Heart left ventricle (tissue), 16 donors: ENCODE results near the gene RAB9B. TPM values are rescaled to one million over a fixed set of nuclear protein-coding genes. Genes with fewer than 3 reads are reported as not detected.

Source experiments
- ATAC-seq, 4 donors: fragments of 200-7000 bp; cut with Tn5 transposase; one replicate each; pipeline ENCODE4 v1.9.1; 2020 to 2022; ENCODE audit warnings: moderate library complexity in 4 of 4, mild to moderate bottlenecking in 3 of 4, moderate number of reproducible peaks in 1 of 4
- DNase-seq, 5 donors: peaks; one replicate each; pipeline ENCODE4 v3.0.0-alpha.2; 2020
- H3K27ac ChIP-seq, 12 donors: fragments of 200-600 bp; sonication (generic) in 4 of 12; one replicate each; pipeline versions ENCODE4 v1.5.0 to v1.8.0; 2016 to 2022; ENCODE audit warnings: mild to moderate bottlenecking in 2 of 12
- H3K27me3 ChIP-seq, 9 donors: fragments of 200-600 bp; sonication (generic) in 2 of 9; one replicate each; pipeline versions ENCODE4 v1.5.1 to v1.8.0; 2016 to 2022; ENCODE audit warnings: mild to moderate bottlenecking in 3 of 9
- H3K36me3 ChIP-seq, 9 donors: fragments of 200-600 bp; sonication (generic) in 2 of 9; one replicate each; pipeline versions ENCODE4 v1.5.0 to v1.8.0; 2018 to 2022; ENCODE audit warnings: mild to moderate bottlenecking in 2 of 9
- H3K4me1 ChIP-seq, 12 donors: fragments of 200-600 bp; sonication (generic) in 4 of 12; one replicate each; pipeline versions ENCODE4 v1.5.0 to v1.8.0; 2016 to 2022; ENCODE audit warnings: mild to moderate bottlenecking in 3 of 12
- H3K4me3 ChIP-seq, 12 donors: fragments of 200-600 bp; sonication (generic) in 4 of 12; one replicate each; pipeline versions ENCODE4 v1.5.0 to v1.8.0; 2017 to 2022; ENCODE audit warnings: mild to moderate bottlenecking in 9 of 12, moderate library complexity in 4 of 12
- H3K9me3 ChIP-seq, 12 donors: fragments of 200-600 bp; sonication (generic) in 4 of 12; one replicate each; pipeline versions ENCODE4 v1.5.0 to v1.8.0; 2016 to 2022; ENCODE audit warnings: mild to moderate bottlenecking in 1 of 12
- POLR2A ChIP-seq, 2 donors: fragments of 450-650 bp; IDR thresholded peaks; one replicate each; pipeline ENCODE4 v1.6.1; 2017; ENCODE audit warnings: antibody characterized with exemption in 2 of 2, mild to moderate bottlenecking in 2 of 2, moderate library complexity in 2 of 2
- WGBS, 4 donors: extraction: QIAGEN DNeasy Blood & Tissue Kit in 2 of 4; methylation state at CpG; one replicate each; pipeline versions ENCODE4 v1.1.5 to v1.1.7; 2013 to 2018; 5-methylcytosine and 5-hydroxymethylcytosine counted together
- intact Hi-C, 10 donors: fragments of 100-400 bp; cut with DNase I; formaldehyde crosslinking; loops; one replicate each; pipeline versions ENCODE4 v1.11.1 to v1.14.2; 2022
- polyA plus RNA-seq, 2 donors: library from polyadenylated mRNA; stranded (reverse); fragments of 200-250 nt; gene quantifications; one replicate each; pipeline ENCODE4 v1.2.3, GENCODE V29; 2013
- total RNA-seq, 9 donors: library from RNA; depleted of rRNA in 2 of 9; stranded (reverse); fragments of >200 nt in 2 of 9; fragmentation: NEBNext Ultra II Directional in 3 of 9; extraction: Animal tissue kit (Norgen Biotek cat#: 25700) in 3 of 9; gene quantifications; one replicate each; pipeline versions ENCODE4 v1.1.0 to v1.2.4, GENCODE V29; 2016 to 2023
- TF ChIP-seq, protein P1 (sequence below), 12 donors: fragments of 200-600 bp; sonication (generic) in 4 of 12; IDR thresholded peaks; one replicate each; pipeline versions ENCODE4 v1.5.0 to v1.8.0; 2018 to 2022; ENCODE audit warnings: antibody characterized with exemption in 12 of 12, mild to moderate bottlenecking in 5 of 12
- donor health status: ischemic (EF 13 %, LVEDD 7.1; RV severe dilation, severe dysfunction).
- donor health status: healthy with polysubstance abuse.
- donor health status: DM: no; HTN: yes; CAD: no.
- donor health status: DM: no; HTN: no; CAD: no.
- donor health status: ischemic (EF 25% LVEDD 6.9; RV normal size, moderate dysfunction).
- donor health status: ischemic (EF 25% LVEDD 5.7; RV mildly dilated, moderate dysfunction).
- donor health status: healthy.
- donor health status: DM: yes; HTN: yes; CAD: no.
- donor health status: ischemic (EF 35%, LVEDD 5.7; RV mildly dilated, moderate dysfunction).
- donor health status: nonischemic (EF 11% LVEDD 7.7; RV severe dilation, severe dysfunction).
- donor health status: DM: yes; HTN: yes; CAD: no.
- donor health status: PGD.
- donor health status: ischemic (EF 29% LVEDD 5.4; RV normal size, mild dysfunction).
- donor health status: nonischemic (EF 23%, LVEDD 6.1; RV moderate dilation, normal function).

RAB9B gene
- total and polyA plus RNA-seq, 11 donors, result 6.8 to 44.7 (median 26.7) TPM

DNA sequence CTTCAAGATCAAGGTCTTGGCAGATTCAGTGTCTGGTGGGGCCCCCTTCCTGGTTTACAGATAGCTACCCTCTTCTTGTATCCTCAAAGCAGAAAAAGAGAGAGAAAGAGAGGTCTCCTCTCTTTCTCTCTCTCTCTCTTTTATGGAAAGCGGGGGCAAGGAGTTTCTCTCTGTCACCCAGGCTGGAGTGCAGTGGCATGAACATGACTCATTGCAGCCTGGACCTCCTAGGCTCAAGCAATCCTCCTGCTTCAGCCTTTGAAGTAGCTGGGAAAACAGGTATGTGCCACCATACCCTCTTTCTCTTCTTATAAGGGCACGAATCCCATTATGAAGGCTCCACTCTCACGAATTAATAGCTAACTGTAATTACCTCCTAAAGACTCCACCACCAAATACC is 20.2 kb downstream of the RAB9B start:
- 65 to 95% (median 87%) methylated on average over 3 of the region's 3 CpGs for WGBS, 4 donors
- H3K36me3 ChIP-seq, result no peaks in the 10 kb centered on the region
- no peak overlapping the region for H3K27ac ChIP-seq
- no peaks in the 10 kb centered on the region for H3K9me3 ChIP-seq
- no peak overlapping the region for H3K4me3 ChIP-seq
- no peak for DNase-seq
- TF ChIP-seq POLR2A (IDR thresholded peaks at IDR 0.05), result no peak
- TF ChIP-seq, protein P1, sequence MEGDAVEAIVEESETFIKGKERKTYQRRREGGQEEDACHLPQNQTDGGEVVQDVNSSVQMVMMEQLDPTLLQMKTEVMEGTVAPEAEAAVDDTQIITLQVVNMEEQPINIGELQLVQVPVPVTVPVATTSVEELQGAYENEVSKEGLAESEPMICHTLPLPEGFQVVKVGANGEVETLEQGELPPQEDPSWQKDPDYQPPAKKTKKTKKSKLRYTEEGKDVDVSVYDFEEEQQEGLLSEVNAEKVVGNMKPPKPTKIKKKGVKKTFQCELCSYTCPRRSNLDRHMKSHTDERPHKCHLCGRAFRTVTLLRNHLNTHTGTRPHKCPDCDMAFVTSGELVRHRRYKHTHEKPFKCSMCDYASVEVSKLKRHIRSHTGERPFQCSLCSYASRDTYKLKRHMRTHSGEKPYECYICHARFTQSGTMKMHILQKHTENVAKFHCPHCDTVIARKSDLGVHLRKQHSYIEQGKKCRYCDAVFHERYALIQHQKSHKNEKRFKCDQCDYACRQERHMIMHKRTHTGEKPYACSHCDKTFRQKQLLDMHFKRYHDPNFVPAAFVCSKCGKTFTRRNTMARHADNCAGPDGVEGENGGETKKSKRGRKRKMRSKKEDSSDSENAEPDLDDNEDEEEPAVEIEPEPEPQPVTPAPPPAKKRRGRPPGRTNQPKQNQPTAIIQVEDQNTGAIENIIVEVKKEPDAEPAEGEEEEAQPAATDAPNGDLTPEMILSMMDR (IDR thresholded peaks at IDR 0.05), result no peak
- peaks cover 0 to 15% (median 0%) of the 10 kb centered on the region in 9 donors for H3K27me3 ChIP-seq
- no peaks in the 10 kb centered on the region for H3K4me1 ChIP-seq
- no peak for ATAC-seq
- intact Hi-C loops, result loop anchor here in 5 of 10 donors (10.0 kb wide), 2 partner anchors 97 to 277 kb away; partner anchors contain the start of gene TMEM31 (in 3 of the 5)

DNA sequence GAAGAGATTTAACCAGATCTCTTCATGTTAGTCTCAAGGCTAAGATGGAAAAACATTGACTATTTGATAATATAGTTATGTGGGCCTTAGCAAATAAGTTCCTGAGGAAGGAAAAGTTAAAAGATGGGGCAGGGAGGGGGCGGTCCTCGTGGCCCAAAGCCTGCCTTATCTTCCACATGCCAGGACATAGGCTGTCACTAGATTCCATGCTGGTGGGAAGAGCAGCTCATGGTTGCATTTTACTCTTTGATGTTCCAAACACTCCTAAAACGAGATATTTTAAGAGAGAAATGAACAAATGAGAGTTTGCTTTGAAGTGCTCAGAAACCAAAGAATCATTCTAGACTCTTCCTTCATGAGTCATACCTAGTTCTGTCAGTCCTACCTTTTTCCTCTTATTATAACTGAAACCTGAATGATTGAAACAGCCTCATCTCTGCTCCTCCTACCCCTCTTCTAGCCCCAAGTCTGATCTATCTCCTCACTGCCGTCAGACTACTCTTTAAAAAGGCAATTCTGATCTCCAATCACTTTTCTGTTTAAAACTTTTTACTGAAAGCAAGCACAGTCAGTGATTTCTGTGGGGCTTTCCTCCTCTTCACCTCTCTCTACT is 25.1 kb downstream of the RAB9B start:
- DNase-seq (no peak), ATAC-seq (no peak)
- Histone ChIP-seq H3K36me3 (no peaks in the 10 kb centered on the region), H3K27ac (no peak overlapping the region), H3K27me3 (peaks cover 0 to 5% (median 0%) of the 10 kb centered on the region in 9 donors), H3K9me3 (no peaks in the 10 kb centered on the region), H3K4me3 (no peak overlapping the region), H3K4me1 (no peaks in the 10 kb centered on the region)
- 59 to 78% (median 70%) methylated on average over 4 of the region's 4 CpGs for WGBS, 4 donors
- intact Hi-C loops, result no loop called here
- TF ChIP-seq, protein P1 (IDR thresholded peaks at IDR 0.05), result no peak

DNA sequence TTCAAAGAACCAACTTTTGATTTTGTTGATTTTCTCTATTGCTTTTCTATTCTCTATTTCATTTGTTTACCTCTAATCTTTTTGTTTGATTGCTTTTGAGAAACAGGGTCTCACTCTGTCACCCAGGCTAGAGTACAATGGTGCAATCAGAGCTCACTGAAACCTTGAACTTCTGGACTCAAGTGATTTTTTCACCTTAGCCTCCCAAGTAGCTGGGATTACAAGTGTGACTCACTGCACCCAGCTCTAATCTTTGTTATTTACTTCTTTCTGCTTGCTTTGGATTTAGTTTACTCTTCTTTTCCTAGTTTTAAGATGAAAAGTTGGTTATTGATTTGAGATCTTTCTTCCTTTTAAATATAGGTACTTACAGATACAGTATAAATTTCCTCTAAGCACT is 26.2 kb downstream of the RAB9B start:
- intact Hi-C loops, result no loop called here
- no peak for ATAC-seq

DNA sequence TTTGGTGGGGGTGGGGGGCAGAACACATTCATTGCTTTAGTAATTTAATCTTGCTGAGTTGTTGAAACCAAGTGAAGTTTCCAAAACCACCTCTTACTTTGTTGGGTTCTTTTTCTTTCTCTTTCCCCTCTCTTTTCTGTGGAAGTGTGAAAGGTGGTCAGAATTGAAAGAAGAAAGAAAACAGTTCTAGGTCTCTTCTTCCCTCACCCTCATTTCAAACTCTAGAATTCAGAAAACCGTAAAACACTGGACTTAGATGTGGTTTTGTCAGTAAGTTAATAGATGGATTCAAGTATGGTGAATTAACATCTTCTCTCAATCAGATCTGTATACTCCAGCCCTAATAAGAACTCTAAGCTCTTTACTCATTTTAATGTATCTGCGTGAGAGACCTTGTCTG is 31.7 kb downstream of the RAB9B start:
- no peaks in the 10 kb centered on the region for H3K9me3 ChIP-seq
- no peak overlapping the region for H3K27ac ChIP-seq
- no peak for DNase-seq
- intact Hi-C loops, result no loop called here
- WGBS, 4 donors, result 64 to 95% (median 93%) methylated on average over 2 of the region's 2 CpGs
- TF ChIP-seq, protein P1 (IDR thresholded peaks at IDR 0.05), result no peak
- no peak for TF ChIP-seq POLR2A (IDR thresholded peaks at IDR 0.05)
- no peaks in the 10 kb centered on the region for H3K4me1 ChIP-seq
- H3K4me3 ChIP-seq, result no peak overlapping the region
- no peak for ATAC-seq
- H3K27me3 ChIP-seq, result peaks cover 0 to 9% (median 0%) of the 10 kb centered on the region in 9 donors
- no peaks in the 10 kb centered on the region for H3K36me3 ChIP-seq

More for the DNA sequence above, 26.2 kb downstream of the RAB9B start:
- H3K9me3 ChIP-seq, result no peaks in the 10 kb centered on the region
- H3K27ac ChIP-seq, result no peak overlapping the region
- TF ChIP-seq, protein P1 (IDR thresholded peaks at IDR 0.05), result no peak
- no peak for TF ChIP-seq POLR2A (IDR thresholded peaks at IDR 0.05)
- H3K4me1 ChIP-seq, result no peaks in the 10 kb centered on the region
- no peak overlapping the region for H3K4me3 ChIP-seq
- no peaks in the 10 kb centered on the region for H3K36me3 ChIP-seq
- DNase-seq, result no peak
- H3K27me3 ChIP-seq, result peaks cover 0 to 9% (median 0%) of the 10 kb centered on the region in 9 donors
